ENCODE results near the gene RAD51B.
"Not testable (repeated sequence)": the region's sequence is repeated elsewhere in the genome, so short reads cannot be mapped to it uniquely, and the experiment has no call there.

Gene RAD51B

GRCh38 chr14:67819563-67820421 lies at the start of gene RAD51B:
Gene RAD51B (plus strand): TSS chr14:67819779.
- DNase-seq (ENCODE audit: low read depth): peak; percentile 73

GRCh38 chr14:67773844-67774377 lies 45.7 kb upstream of the RAD51B start:
- no peak for DNase-seq (ENCODE audit: low read depth)

- no peak for DNase-seq (ENCODE audit: low read depth)
Measured at GRCh38 chr14:67776653-67777322, 42.8 kb upstream of the RAD51B start.

- DNase-seq (ENCODE audit: low read depth): no peak
Measured at GRCh38 chr14:67778792-67779191, 40.8 kb upstream of the RAD51B start.

- DNase-seq (ENCODE audit: low read depth): no peak
Measured at GRCh38 chr14:67782090-67782489, 37.5 kb upstream of the RAD51B start.

- DNase-seq (ENCODE audit: low read depth): no peak
Measured at GRCh38 chr14:67784244-67784823, 35.2 kb upstream of the RAD51B start.

GRCh38 chr14:67785270-67786109 lies 34.1 kb upstream of the RAD51B start:
- no peak for DNase-seq (ENCODE audit: low read depth)

- DNase-seq (ENCODE audit: low read depth): no peak
Measured at GRCh38 chr14:67787673-67788072, 31.9 kb upstream of the RAD51B start.

GRCh38 chr14:67798731-67799130 lies 20.8 kb upstream of the RAD51B start:
- no peak for DNase-seq (ENCODE audit: low read depth)

- no peak for DNase-seq (ENCODE audit: low read depth)
Measured at GRCh38 chr14:67800743-67801142, 18.8 kb upstream of the RAD51B start.

- no peak for DNase-seq (ENCODE audit: low read depth)
Measured at GRCh38 chr14:67806246-67806645, 13.3 kb upstream of the RAD51B start.

GRCh38 chr14:67814821-67815220 lies 4.8 kb upstream of the RAD51B start:
- no peak for DNase-seq (ENCODE audit: low read depth)

- DNase-seq (ENCODE audit: low read depth): peak; percentile 77
Measured at GRCh38 chr14:67815573-67816225, 3.9 kb upstream of the RAD51B start.

- peak; percentile 95 for DNase-seq (ENCODE audit: low read depth)
Measured at GRCh38 chr14:67816326-67817002, 3.1 kb upstream of the RAD51B start, which contains the start of gene ZFYVE26. Gene ZFYVE26 (minus strand): TSS chr14:67816590. CDS start chr14:67815963, 627 bp downstream.

- no peak for DNase-seq (ENCODE audit: low read depth)
Measured at GRCh38 chr14:67817750-67818438, 1.7 kb upstream of the RAD51B start.

GRCh38 chr14:67818476-67818875 lies 1.1 kb upstream of the RAD51B start:
- not testable (repeated sequence) for DNase-seq (ENCODE audit: low read depth)

- DNase-seq (ENCODE audit: low read depth): peak; percentile 10
Measured at GRCh38 chr14:67820428-67820971, 921 bp downstream of the RAD51B start.

- no peak for DNase-seq (ENCODE audit: low read depth)
Measured at GRCh38 chr14:67821121-67821520, 1.5 kb downstream of the RAD51B start.

- DNase-seq (ENCODE audit: low read depth): no peak
Measured at GRCh38 chr14:67831113-67831512, 11.5 kb downstream of the RAD51B start.

- no peak for DNase-seq (ENCODE audit: low read depth)
Measured at GRCh38 chr14:67833403-67833802, 13.8 kb downstream of the RAD51B start.

All from amniotic epithelial cell (primary cell).